Right lung (tissue), 5 donors: ENCODE data around the gene PARP15. TPM values are rescaled to one million over a fixed set of nuclear protein-coding genes. Genes with fewer than 3 reads are reported as not detected.

ENCODE experiments used
- DNase-seq, 2 donors: peaks; one replicate each; pipeline ENCODE4 v3.0.0-alpha.2; 2013
- polyA plus RNA-seq, 5 donors: library from polyadenylated mRNA; unstranded; fragments of 120-200 nt; gene quantifications; one replicate each; pipeline versions ENCODE4 v1.2.1 to v1.2.3, GENCODE V29; 2013; ENCODE audit warnings: inconsistent platforms in 1 of 5, low replicate concordance in 1 of 5; ENCODE audit not compliant: insufficient read length in 5 of 5, insufficient read depth in 1 of 5

Gene PARP15
- polyA plus RNA-seq, 5 donors = 0.74 to 1.1 (median 1.0) TPM

DNA sequence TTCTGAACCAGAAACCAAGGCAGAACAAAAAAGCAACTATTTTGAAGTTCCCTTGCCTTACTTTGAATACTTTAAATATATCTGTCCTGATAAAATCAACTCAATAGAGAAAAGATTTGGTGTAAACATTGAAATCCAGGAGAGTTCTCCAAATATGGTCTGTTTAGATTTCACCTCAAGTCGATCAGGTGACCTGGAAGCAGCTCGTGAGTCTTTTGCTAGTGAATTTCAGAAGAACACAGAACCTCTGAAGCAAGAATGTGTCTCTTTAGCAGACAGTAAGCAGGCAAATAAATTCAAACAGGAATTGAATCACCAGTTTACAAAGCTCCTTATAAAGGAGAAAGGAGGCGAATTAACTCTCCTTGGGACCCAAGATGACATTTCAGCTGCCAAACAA lies 8.7 kb upstream of the PARP15 start:
- DNase-seq = no peak

DNA sequence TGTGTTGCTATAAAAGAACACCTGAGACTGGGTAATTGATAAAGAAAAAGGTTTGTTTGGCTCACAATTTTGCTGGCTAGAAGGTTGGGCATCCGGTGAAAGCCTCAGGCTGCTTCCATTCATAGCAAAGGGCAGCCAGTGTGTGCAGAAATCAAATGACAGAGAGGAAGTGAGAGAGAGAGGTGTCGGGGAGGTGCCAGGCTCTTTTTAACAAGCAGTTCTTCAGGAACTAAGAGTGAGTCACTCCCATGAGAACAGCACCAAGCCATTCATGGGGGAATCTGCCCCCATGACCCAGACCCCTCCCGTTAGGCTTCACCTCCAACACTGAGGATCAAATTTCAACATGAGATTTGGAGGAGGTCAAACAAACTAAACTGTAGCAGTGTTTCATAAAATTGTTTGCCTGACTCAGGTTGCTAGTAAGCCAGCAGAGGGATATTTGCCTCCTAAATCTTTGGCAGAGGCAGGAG lies 4.5 kb upstream of the PARP15 start:
- DNase-seq = no peak

GRCh38 chr3:122576174-122576940 lies 1.1 kb upstream of the PARP15 start:
- no peak for DNase-seq

GRCh38 chr3:122578069-122578740 lies 755 bp downstream of the PARP15 start:
- DNase-seq = no peak

DNA sequence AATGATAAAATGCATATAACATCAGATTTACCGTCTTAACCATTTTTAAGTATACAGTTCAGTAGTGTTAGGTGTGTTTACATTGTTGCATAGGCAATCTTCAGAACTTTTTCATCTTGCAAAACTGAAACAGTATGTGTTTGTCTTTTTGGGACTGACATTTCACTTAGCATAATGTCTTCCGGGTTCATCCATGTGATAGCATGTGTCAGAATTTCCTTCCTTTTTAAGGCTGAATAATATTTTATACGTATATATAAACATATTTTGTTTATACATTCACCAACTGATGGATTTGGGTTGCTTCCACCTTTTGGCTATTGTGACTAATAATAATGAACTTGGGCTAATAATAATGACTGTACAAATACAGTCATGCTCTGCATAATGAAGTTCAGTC lies 3.0 kb downstream of the PARP15 start:
- no peak for DNase-seq

- no peak for DNase-seq
These were observed 4.2 kb downstream of the PARP15 start for GRCh38 chr3:122581622-122582021.

- no peak for DNase-seq
These were observed 4.9 kb downstream of the PARP15 start for GRCh38 chr3:122582390-122582789.

- DNase-seq = no peak
These were observed 8.6 kb downstream of the PARP15 start for GRCh38 chr3:122586098-122586497.

DNA sequence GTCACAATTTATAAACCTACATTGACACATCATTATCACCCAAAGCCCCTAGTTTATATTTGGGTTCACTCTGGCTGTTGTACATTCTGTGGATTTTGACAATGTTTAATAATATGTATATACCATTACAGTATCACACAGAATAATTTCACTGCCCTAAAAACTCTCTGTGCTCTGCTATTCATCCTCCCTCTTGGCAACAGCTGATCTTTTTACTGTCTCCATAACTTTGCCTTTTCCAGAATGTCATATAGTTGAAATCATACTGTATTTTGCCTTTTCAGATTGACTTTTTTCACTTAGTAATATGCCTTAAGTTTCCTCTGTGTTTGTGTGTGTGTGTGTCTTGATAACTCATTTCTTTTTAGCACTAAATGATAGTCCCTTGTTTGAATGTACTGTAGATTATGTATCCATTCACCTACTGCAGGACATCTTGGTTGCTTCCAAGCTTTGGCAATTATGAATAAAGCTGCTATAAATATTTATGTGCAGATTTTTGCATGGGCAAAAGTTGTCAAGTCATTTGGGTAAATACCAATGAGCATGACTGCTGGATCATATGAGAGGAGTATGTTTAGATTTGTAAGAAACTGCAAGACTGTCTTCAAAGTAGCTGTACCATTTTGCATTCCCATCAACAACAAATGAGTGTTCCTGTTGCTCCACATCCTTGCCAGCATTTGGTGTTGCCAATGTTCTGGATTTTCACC lies 9.5 kb downstream of the PARP15 start:
- no peak for DNase-seq

DNA sequence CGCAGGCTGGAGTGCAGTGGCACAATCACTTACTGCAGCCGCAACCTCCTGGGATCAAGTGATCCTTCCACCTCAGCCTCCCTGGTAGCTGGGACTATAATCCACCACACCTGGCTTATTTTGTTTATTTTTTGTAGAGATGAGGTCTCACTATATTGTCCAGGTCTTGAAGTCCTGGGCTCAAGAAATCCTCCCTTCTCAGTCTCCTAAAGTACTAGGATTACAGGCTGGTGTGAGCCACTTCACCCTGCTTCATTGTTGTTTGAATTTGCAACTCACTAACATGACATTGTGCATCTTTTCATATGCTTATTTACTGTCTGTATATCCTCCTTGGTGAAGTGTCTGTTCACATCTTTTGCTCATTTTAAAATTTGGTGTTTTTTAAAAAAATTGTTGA lies 10.1 kb downstream of the PARP15 start:
- DNase-seq = no peak

- DNase-seq = no peak
These were observed 11.8 kb downstream of the PARP15 start for GRCh38 chr3:122589297-122589696.

DNA sequence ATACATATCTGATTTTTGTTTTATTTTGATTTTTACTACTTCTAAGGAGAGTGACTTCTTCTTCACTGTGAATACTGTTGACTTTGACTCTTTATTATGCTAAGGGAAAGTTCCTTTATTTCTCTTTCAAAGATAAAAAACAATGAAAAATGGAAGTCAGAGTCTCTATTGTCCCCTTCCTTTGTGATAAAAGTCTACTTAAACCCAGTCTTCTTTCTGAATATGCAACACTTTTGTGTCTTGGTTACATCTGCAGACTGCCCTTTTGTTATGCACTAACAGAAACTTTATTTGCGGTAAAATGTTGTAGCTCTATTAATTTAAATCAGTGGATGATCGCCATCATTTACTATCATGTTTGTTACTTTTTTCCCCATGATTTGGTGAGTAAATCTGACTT lies 13.2 kb downstream of the PARP15 start:
- DNase-seq = no peak

DNA sequence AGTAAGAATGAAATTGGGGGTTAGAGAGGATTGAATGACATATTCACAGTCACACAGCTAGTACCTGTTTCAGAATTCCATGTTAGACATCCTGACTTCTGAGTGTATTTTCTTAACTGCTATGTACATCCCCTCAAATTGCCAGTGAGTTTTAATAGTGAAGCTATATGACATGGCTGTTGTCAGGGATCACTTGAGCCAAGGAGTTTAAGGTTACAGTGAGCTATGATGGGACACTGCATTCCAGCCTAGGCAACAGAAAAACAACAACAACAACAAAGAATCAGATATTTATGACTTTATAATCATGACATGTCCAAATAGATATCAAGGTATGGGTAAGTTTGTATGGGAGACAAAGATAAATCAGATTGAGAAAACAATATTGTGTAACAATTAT lies 16.6 kb downstream of the PARP15 start:
- no peak for DNase-seq

GRCh38 chr3:122598151-122598550 lies 20.7 kb downstream of the PARP15 start:
- DNase-seq = no peak

- no peak for DNase-seq
These were observed 21.1 kb downstream of the PARP15 start for GRCh38 chr3:122598556-122598955.

- no peak for DNase-seq
These were observed 24.7 kb downstream of the PARP15 start for GRCh38 chr3:122602011-122602710.

DNA sequence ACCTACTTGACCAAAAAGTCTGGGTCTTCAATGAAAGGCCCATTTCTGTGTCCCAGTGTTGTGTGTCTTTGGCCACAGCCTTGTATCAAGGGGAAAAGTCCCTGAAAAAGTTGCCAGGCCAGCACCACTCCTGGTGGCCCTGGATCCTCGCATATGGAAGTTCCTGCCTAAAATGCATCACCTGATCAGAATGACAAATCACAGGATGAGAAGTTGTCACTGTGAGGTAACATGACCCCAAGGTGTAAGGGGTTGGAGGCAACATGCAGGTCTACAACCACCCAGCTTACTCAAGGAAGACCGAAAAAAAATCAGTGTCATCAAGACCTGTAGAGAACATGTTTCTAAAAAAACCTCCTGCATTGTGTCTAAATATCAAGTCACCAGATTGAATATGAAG lies 25.6 kb downstream of the PARP15 start:
- DNase-seq = no peak

DNA sequence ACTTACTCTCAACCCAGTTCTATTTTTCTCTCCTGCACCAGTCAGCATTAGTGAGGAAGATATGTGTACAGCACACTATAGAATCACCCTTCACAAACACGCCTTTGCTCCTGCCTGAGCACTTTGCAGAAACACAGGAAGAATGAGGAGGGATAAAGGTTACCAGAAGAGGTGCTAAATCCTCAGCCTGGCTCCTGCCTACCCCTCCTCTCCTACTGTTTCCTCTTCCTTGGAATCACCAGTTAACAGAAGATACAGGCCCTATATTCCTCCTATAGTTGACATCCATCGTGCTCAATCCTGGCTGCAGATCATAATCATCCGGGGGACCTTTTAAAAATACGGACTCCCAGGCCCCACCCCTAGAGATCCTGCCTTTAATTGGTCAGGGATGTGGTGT lies 28.9 kb downstream of the PARP15 start:
- no peak for DNase-seq

- DNase-seq = no peak
These were observed 31.5 kb downstream of the PARP15 start for GRCh38 chr3:122608916-122609315.

GRCh38 chr3:122609798-122610559 lies 32.5 kb downstream of the PARP15 start:
- DNase-seq = no peak

GRCh38 chr3:122612696-122613095 lies 35.2 kb downstream of the PARP15 start:
- DNase-seq = no peak
